Left ventricle myocardium inferior (tissue), 1 donor: ENCODE data around the gene TSPAN9. TPM values are rescaled to one million over a fixed set of nuclear protein-coding genes. Genes with fewer than 3 reads are reported as not detected.
A peak's percentile ranks its signal among the peaks of the same experiment; 100 is the strongest.

ENCODE experiments used
- DNase-seq: peaks from one replicate; pipeline ENCODE4 v3.0.0-alpha.2; 2020
- H3K27ac ChIP-seq: fragments of 200-600 bp; replicated peaks from 2 replicates; pipeline ENCODE4 v1.8.0; 2021
- H3K27me3 ChIP-seq: fragments of 200-600 bp; 2 replicates; pipeline ENCODE4 v1.8.0; 2021; ENCODE audit warnings: low read depth
- H3K36me3 ChIP-seq: fragments of 200-600 bp; 2 replicates; pipeline ENCODE4 v1.8.0; 2021
- H3K4me1 ChIP-seq: fragments of 200-600 bp; 2 replicates; pipeline ENCODE4 v1.8.0; 2021
- H3K4me3 ChIP-seq: fragments of 200-600 bp; 2 replicates; pipeline ENCODE4 v1.8.0; 2021; ENCODE audit warnings: mild to moderate bottlenecking, moderate library complexity
- H3K9me3 ChIP-seq: fragments of 200-600 bp; replicated peaks from 2 replicates; pipeline ENCODE4 v1.8.0; 2021
- CTCF ChIP-seq: fragments of 200-600 bp; IDR thresholded peaks from 2 replicates; pipeline ENCODE4 v1.8.0; 2021; ENCODE audit warnings: antibody characterized with exemption, mild to moderate bottlenecking, borderline replicate concordance
- intact Hi-C: fragments of 100-400 bp; cut with micrococcal nuclease; formaldehyde crosslinking; loops from one replicate; pipeline ENCODE4 v1.11.0; 2022
- total RNA-seq: library from RNA; stranded (reverse); fragmentation: NEBNext Ultra II Directional; extraction: Animal tissue kit (Norgen Biotek cat#: 25700); gene quantifications from one replicate; pipeline ENCODE4 v1.2.1, GENCODE V29; 2021
- donor health status: DM: no; HTN: yes; CAD: no; lungs with severe emphysema.

The TSPAN9 gene
- total RNA-seq, 1 donor from 2014 or later, result 305 TPM

- H3K27me3 ChIP-seq, result no peaks in the 10 kb centered on the region
- TF ChIP-seq CTCF, result no peak
- intact Hi-C loops, result no loop called here
- H3K4me1 ChIP-seq, result peaks cover 83% of the 10 kb centered on the region
- H3K27ac ChIP-seq, result no peak overlapping the region
- H3K9me3 ChIP-seq, result no peaks in the 10 kb centered on the region
- H3K4me3 ChIP-seq, result no peak overlapping the region
- no peaks in the 10 kb centered on the region for H3K36me3 ChIP-seq
- DNase-seq, result no peak
These were observed 80.6 kb downstream of the TSPAN9 start for GRCh38 chr12:3157581-3158323.

GRCh38 chr12:3158851-3159465 lies 81.8 kb downstream of the TSPAN9 start:
- Histone ChIP-seq H3K4me1 (peaks cover 82% of the 10 kb centered on the region), H3K9me3 (no peaks in the 10 kb centered on the region), H3K27ac (peak overlapping the region; percentile 37), H3K4me3 (no peak overlapping the region), H3K36me3 (no peaks in the 10 kb centered on the region), H3K27me3 (no peaks in the 10 kb centered on the region)
- no peak for DNase-seq
- intact Hi-C loops, result no loop called here
- TF ChIP-seq CTCF, result no peak

- Histone ChIP-seq H3K4me1 (peaks cover 81% of the 10 kb centered on the region), H3K4me3 (no peak overlapping the region), H3K9me3 (no peaks in the 10 kb centered on the region), H3K27me3 (no peaks in the 10 kb centered on the region), H3K36me3 (no peaks in the 10 kb centered on the region), H3K27ac (no peak overlapping the region)
- intact Hi-C loops, result no loop called here
- DNase-seq, result no peak
- TF ChIP-seq CTCF, result no peak
These were observed 82.9 kb downstream of the TSPAN9 start for GRCh38 chr12:3160081-3160480.

- H3K9me3 ChIP-seq, result no peaks in the 10 kb centered on the region
- DNase-seq, result no peak
- no peak overlapping the region for H3K27ac ChIP-seq
- intact Hi-C loops, result no loop called here
- no peak for TF ChIP-seq CTCF
- H3K4me3 ChIP-seq, result no peak overlapping the region
- no peaks in the 10 kb centered on the region for H3K36me3 ChIP-seq
- peaks cover 75% of the 10 kb centered on the region for H3K4me1 ChIP-seq
- no peaks in the 10 kb centered on the region for H3K27me3 ChIP-seq
These were observed 84.7 kb downstream of the TSPAN9 start for GRCh38 chr12:3161861-3162260.

GRCh38 chr12:3164454-3165077 lies 87.4 kb downstream of the TSPAN9 start:
- Histone ChIP-seq H3K4me3 (no peak overlapping the region), H3K4me1 (peaks cover 67% of the 10 kb centered on the region), H3K9me3 (no peaks in the 10 kb centered on the region), H3K36me3 (no peaks in the 10 kb centered on the region), H3K27me3 (no peaks in the 10 kb centered on the region), H3K27ac (no peak overlapping the region)
- intact Hi-C loops, result no loop called here
- TF ChIP-seq CTCF, result no peak
- DNase-seq, result no peak
